GM12878 (cell line): ENCODE measurements around the gene SLMAP. TPM values are rescaled to one million over a fixed set of nuclear protein-coding genes. Genes with fewer than 3 reads are reported as not detected.

Source experiments
- ATAC-seq: fragments of 200-7000 bp; cut with Tn5 transposase; 3 replicates; pipeline ENCODE4 v1.9.1; 2020; ENCODE audit warnings: mild to moderate bottlenecking, moderate library complexity
- BruUV-seq: library from RNA; stranded (reverse); fragments of 400-500 nt; replicated peaks from 2 replicates; lab custom pipeline; 2021; lab: Mats Ljungman, UMichigan
- CTCF ChIA-PET: fragments of 300-600 bp; sonication (Branson Sonifier 250); formaldehyde crosslinking; extraction: SDS; loops from one replicate; lab custom pipeline; 2021; ENCODE audit warnings: inconsistent platforms; lab: Yijun Ruan, JAX
- POLR2A ChIA-PET: fragments of 350-600 bp; formaldehyde crosslinking; extraction: SDS; loops from one replicate; lab custom pipeline; 2021; ENCODE audit warnings: inconsistent platforms; lab: Charles Lee
- RAD21 ChIA-PET: fragments of 300-600 bp; sonication (Branson Sonifier 250); formaldehyde crosslinking; loops from one replicate; lab custom pipeline; 2023; ENCODE audit warnings: antibody characterized with exemption; ENCODE audit not compliant: unreplicated experiment; lab: Charles Lee
- SMC1A ChIA-PET: fragments of 300-600 bp; sonication (Branson Sonifier 250); formaldehyde crosslinking; loops from one replicate; lab custom pipeline; 2023; ENCODE audit not compliant: unreplicated experiment, uncharacterized antibody; lab: Charles Lee
- DNase-seq: peaks from one replicate; pipeline ENCODE4 v3.0.0-alpha.2; 2011; ENCODE audit warnings: low read depth, low spot score
- FAIRE-seq: peaks from 3 replicates; lab custom pipeline; 2011; peaks lifted over from hg19 to GRCh38; lab: Jason Lieb, UNC
- H2AFZ ChIP-seq: 2 replicates; pipeline ENCODE4 v1.6.0; 2011; ENCODE audit warnings: low read depth, low read length, control low read depth; ENCODE audit not compliant: control insufficient read depth
- H3K27ac ChIP-seq: 2 replicates; pipeline ENCODE4 v1.5.1; 2011; ENCODE audit warnings: control low read depth; ENCODE audit not compliant: control insufficient read depth, insufficient read depth
- H3K27me3 ChIP-seq, 2 experiments: replicated peaks in 1 of 2; 2 replicates each; pipeline versions ENCODE4 v1.6.0 to v1.6.1; 2011; ENCODE audit warnings: low read length in 1 of 2; ENCODE audit not compliant: control insufficient read depth in 2 of 2, insufficient read depth in 2 of 2
- H3K36me3 ChIP-seq, 2 experiments: 2 replicates each; pipeline ENCODE4 v1.5.1; 2011; ENCODE audit warnings: low read length in 1 of 2; ENCODE audit not compliant: control insufficient read depth in 2 of 2, insufficient read depth in 2 of 2
- H3K4me1 ChIP-seq: 2 replicates; pipeline ENCODE4 v1.6.1; 2011; ENCODE audit warnings: mild to moderate bottlenecking, low read length, moderate library complexity, mixed read lengths; ENCODE audit not compliant: control insufficient read depth, insufficient read depth
- H3K4me2 ChIP-seq: 2 replicates; pipeline ENCODE4 v1.6.0; 2011; ENCODE audit warnings: control low read depth; ENCODE audit not compliant: control insufficient read depth, insufficient read depth
- H3K4me3 ChIP-seq: fragments of 200-600 bp; sonication (generic); 2 replicates; pipeline ENCODE4 v1.5.1; 2016
- H3K79me2 ChIP-seq: 2 replicates; pipeline ENCODE4 v1.6.0; 2011; ENCODE audit warnings: low read length; ENCODE audit not compliant: control insufficient read depth, insufficient read depth
- H3K9ac ChIP-seq: 2 replicates; pipeline ENCODE4 v1.8.0; 2011; ENCODE audit warnings: low read length, control low read depth, mixed read lengths; ENCODE audit not compliant: control insufficient read depth, insufficient read depth
- H3K9me3 ChIP-seq: replicated peaks from 3 replicates; pipeline ENCODE4 v1.5.1; 2011; ENCODE audit warnings: mild to moderate bottlenecking, low read length; ENCODE audit not compliant: control insufficient read depth, insufficient read depth
- H4K20me1 ChIP-seq: 2 replicates; pipeline ENCODE4 v1.6.0; 2011; ENCODE audit not compliant: control insufficient read depth, insufficient read depth
- GABPA ChIP-seq: IDR thresholded peaks from 2 replicates; pipeline ENCODE4 v1.6.1; 2014; ENCODE audit warnings: antibody characterized with exemption, low read depth, mild to moderate bottlenecking, inconsistent platforms
- GATAD2B ChIP-seq: fragments of 450-650 bp; conservative IDR thresholded peaks from 2 replicates; pipeline ENCODE4 v1.6.1; 2017; ENCODE audit warnings: low read depth, mild to moderate bottlenecking, moderate library complexity
- HDGF ChIP-seq: fragments of 450-650 bp; IDR thresholded peaks from 2 replicates; pipeline ENCODE4 v1.6.1; 2016; ENCODE audit warnings: antibody characterized with exemption
- POLR2AphosphoS2 ChIP-seq: IDR thresholded peaks from 2 replicates; pipeline ENCODE4 v1.6.1; 2011; ENCODE audit warnings: low read depth, mild to moderate bottlenecking, low read length, improper control_type of control experiment, moderate library complexity
- RBBP5 ChIP-seq: fragments of 200-600 bp; sonication (generic); conservative IDR thresholded peaks from 2 replicates; pipeline ENCODE4 v1.6.1; 2016
- SIX5 ChIP-seq: IDR thresholded peaks from 2 replicates; pipeline ENCODE4 v1.6.1; 2011; ENCODE audit warnings: mild to moderate bottlenecking, low read depth, low read length, moderate library complexity; ENCODE audit not compliant: severe bottlenecking
- SMARCA5 ChIP-seq: fragments of 450-650 bp; IDR thresholded peaks from 2 replicates; pipeline ENCODE4 v1.6.1; 2017; ENCODE audit warnings: mild to moderate bottlenecking
- SUZ12 ChIP-seq: fragments of 200-600 bp; sonication (generic); IDR thresholded peaks from one replicate; pipeline ENCODE4 v1.6.1; 2018; ENCODE audit warnings: antibody characterized with exemption, mild to moderate bottlenecking; ENCODE audit not compliant: unreplicated experiment
- TBL1XR1 ChIP-seq: IDR thresholded peaks from 2 replicates; pipeline ENCODE4 v1.6.1; 2012; ENCODE audit warnings: low read depth, low read length, improper control_type of control experiment
- TCF12 ChIP-seq: IDR thresholded peaks from 2 replicates; pipeline ENCODE4 v1.6.1; 2011; ENCODE audit warnings: low read depth, mild to moderate bottlenecking, low read length
- ZSCAN29 ChIP-seq: fragments of 450-650 bp; IDR thresholded peaks from 2 replicates; pipeline ENCODE4 v1.6.1; 2017; ENCODE audit warnings: mild to moderate bottlenecking, moderate library complexity
- ZZZ3 ChIP-seq: IDR thresholded peaks from 2 replicates; pipeline ENCODE4 v1.6.1; 2011; ENCODE audit warnings: low read depth; ENCODE audit not compliant: control insufficient read depth, insufficient read length
- WGBS: methylation state at CpG from one replicate; pipeline ENCODE4 v1.1.6; 2016; ENCODE audit warnings: low lambda C conversion rate; ENCODE audit not compliant: insufficient replicate concordance, insufficient coverage; ENCODE audit errors: missing lambda C conversion rate; 5-methylcytosine and 5-hydroxymethylcytosine counted together
- in situ Hi-C: fragments of 300-500 bp; cut with MboI; formaldehyde crosslinking; loops from 9 replicates; pipeline ENCODE4 v1.14.3; 2018; ENCODE audit warnings: mixed read lengths
- intact Hi-C: fragments of 100-400 bp; cut with micrococcal nuclease; formaldehyde crosslinking; loops from one replicate; pipeline ENCODE4 v1.14.2; 2022; ENCODE audit not compliant: unreplicated experiment
- polyA plus RNA-seq, 11 experiments: library from polyadenylated mRNA; depleted of rRNA in 4 of 11; unstranded in 6 of 11; stranded (reverse) in 5 of 11; fragments of >200 nt; fragmentation: Nextera tagmentation in 4 of 11; fragmentation: Illumina TruSeq in 1 of 11; extraction: Ambion mirVana in 4 of 11; extraction: Trizol in 1 of 11; gene quantifications; 1 replicate in 1 of 11; 2 replicates in 10 of 11; pipeline versions ENCODE4 v1.2.1 to v1.2.3, GENCODE V29; 2011 to 2016; ENCODE audit warnings: inconsistent platforms in 2 of 11, missing spikeins in 2 of 11, low read depth in 1 of 11
- total RNA-seq, 4 experiments: library from RNA; depleted of rRNA in 3 of 4; stranded (reverse); fragments of >200 nt in 3 of 4; fragmentation: Illumina TruSeq in 1 of 4; extraction: Trizol in 1 of 4; gene quantifications; 2 replicates each; pipeline versions ENCODE4 v1.2.1 to v1.2.3, GENCODE V29; 2013 to 2021
- TF ChIP-seq, protein P1 (sequence below): fragments of 450-650 bp; IDR thresholded peaks from 2 replicates; pipeline ENCODE4 v1.6.1; 2016; ENCODE audit warnings: mild to moderate bottlenecking, moderate library complexity, borderline replicate concordance
- TF ChIP-seq, protein P2 (sequence below): IDR thresholded peaks from 2 replicates; pipeline ENCODE4 v1.6.1; 2012; ENCODE audit warnings: low read depth, low read length, improper control_type of control experiment
- TF ChIP-seq, protein P3 (sequence below): IDR thresholded peaks from 2 replicates; pipeline ENCODE4 v1.6.1; 2011; ENCODE audit warnings: low read depth, low read length, improper control_type of control experiment, borderline replicate concordance
- TF ChIP-seq, protein P4 (sequence below): fragments of 450-650 bp; IDR thresholded peaks from 2 replicates; pipeline ENCODE4 v1.6.1; 2017; ENCODE audit warnings: borderline replicate concordance
- TF ChIP-seq, protein P5 (sequence below): IDR thresholded peaks from 2 replicates; pipeline ENCODE4 v1.6.1; 2011; ENCODE audit warnings: mild to moderate bottlenecking, low read depth, low read length, moderate library complexity; ENCODE audit not compliant: insufficient replicate concordance

The SLMAP gene
- total and polyA plus RNA-seq, 10 of the 15 experiments (the other 5 are each of a cell fraction or from before 2014, with no cell fraction given) = 8.3 to 43.8 (median 26.4) TPM

DNA sequence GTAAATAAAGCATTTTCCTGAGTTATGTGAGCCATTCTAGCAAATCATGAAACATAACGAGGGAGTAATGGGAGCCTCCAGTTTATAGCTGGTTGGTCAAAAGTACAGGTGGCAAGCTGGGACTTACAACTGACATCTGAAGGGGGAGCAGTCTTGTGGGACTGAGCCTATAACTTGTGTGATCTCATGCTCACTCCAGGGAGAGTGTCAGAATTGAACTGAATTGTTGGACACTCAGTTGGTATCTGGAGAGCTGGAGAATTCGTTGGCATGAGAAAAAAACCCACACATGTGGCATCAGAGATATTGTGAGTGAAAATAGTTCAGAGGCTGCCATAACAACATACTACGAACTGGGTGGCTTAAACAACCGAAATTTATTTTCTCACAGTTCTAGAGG, 40.4 kb upstream of the SLMAP start:
- no peak overlapping the region for H3K4me3 ChIP-seq
- no peak overlapping the region; the same call in 1 of the 2 replicates for H2AFZ ChIP-seq
- no peaks in the 10 kb centered on the region for H3K27me3 ChIP-seq
- H4K20me1 ChIP-seq = no peaks in the 10 kb centered on the region
- no peaks in the 10 kb centered on the region for H3K9me3 ChIP-seq
- ChIA-PET RAD21 (no interaction called here), POLR2A (no interaction called here), CTCF (no interaction called here), SMC1A (interaction anchor here (1.1 kb wide), 1 partner anchor 125 kb away, joined by 3 read pairs; no protein-coding TSS in a partner anchor)
- no TSS peak for BruUV-seq
- FAIRE-seq (no peak), DNase-seq (no peak), ATAC-seq (no peak)
- H3K4me2 ChIP-seq = no peak overlapping the region
- H3K4me1 ChIP-seq = no peaks in the 10 kb centered on the region
- H3K27ac ChIP-seq = no peak overlapping the region
- no peaks in the 10 kb centered on the region for H3K36me3 ChIP-seq
- in situ Hi-C loops = no loop called here
- 46% methylated on average over 4 of the region's 4 CpGs for WGBS
- no peaks in the 10 kb centered on the region for H3K79me2 ChIP-seq
- no peak overlapping the region for H3K9ac ChIP-seq
- intact Hi-C loops = no loop called here
- TF ChIP-seq RBBP5 (no peak), SUZ12 (no peak), SMARCA5 (no peak), TCF12 (no peak), ZSCAN29 (no peak), HDGF (no peak), SIX5 (no peak), POLR2AphosphoS2 (no peak), ZZZ3 (no peak), TBL1XR1 (no peak), GATAD2B (no peak), GABPA (no peak)
- TF ChIP-seq, protein P1, sequence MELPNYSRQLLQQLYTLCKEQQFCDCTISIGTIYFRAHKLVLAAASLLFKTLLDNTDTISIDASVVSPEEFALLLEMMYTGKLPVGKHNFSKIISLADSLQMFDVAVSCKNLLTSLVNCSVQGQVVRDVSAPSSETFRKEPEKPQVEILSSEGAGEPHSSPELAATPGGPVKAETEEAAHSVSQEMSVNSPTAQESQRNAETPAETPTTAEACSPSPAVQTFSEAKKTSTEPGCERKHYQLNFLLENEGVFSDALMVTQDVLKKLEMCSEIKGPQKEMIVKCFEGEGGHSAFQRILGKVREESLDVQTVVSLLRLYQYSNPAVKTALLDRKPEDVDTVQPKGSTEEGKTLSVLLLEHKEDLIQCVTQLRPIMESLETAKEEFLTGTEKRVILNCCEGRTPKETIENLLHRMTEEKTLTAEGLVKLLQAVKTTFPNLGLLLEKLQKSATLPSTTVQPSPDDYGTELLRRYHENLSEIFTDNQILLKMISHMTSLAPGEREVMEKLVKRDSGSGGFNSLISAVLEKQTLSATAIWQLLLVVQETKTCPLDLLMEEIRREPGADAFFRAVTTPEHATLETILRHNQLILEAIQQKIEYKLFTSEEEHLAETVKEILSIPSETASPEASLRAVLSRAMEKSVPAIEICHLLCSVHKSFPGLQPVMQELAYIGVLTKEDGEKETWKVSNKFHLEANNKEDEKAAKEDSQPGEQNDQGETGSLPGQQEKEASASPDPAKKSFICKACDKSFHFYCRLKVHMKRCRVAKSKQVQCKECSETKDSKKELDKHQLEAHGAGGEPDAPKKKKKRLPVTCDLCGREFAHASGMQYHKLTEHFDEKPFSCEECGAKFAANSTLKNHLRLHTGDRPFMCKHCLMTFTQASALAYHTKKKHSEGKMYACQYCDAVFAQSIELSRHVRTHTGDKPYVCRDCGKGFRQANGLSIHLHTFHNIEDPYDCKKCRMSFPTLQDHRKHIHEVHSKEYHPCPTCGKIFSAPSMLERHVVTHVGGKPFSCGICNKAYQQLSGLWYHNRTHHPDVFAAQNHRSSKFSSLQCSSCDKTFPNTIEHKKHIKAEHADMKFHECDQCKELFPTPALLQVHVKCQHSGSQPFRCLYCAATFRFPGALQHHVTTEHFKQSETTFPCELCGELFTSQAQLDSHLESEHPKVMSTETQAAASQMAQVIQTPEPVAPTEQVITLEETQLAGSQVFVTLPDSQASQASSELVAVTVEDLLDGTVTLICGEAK = no peak
- TF ChIP-seq, protein P2, sequence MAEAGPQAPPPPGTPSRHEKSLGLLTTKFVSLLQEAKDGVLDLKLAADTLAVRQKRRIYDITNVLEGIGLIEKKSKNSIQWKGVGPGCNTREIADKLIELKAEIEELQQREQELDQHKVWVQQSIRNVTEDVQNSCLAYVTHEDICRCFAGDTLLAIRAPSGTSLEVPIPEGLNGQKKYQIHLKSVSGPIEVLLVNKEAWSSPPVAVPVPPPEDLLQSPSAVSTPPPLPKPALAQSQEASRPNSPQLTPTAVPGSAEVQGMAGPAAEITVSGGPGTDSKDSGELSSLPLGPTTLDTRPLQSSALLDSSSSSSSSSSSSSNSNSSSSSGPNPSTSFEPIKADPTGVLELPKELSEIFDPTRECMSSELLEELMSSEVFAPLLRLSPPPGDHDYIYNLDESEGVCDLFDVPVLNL = no peak
- TF ChIP-seq, protein P3, sequence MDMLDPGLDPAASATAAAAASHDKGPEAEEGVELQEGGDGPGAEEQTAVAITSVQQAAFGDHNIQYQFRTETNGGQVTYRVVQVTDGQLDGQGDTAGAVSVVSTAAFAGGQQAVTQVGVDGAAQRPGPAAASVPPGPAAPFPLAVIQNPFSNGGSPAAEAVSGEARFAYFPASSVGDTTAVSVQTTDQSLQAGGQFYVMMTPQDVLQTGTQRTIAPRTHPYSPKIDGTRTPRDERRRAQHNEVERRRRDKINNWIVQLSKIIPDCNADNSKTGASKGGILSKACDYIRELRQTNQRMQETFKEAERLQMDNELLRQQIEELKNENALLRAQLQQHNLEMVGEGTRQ = no peak
- TF ChIP-seq, protein P4, sequence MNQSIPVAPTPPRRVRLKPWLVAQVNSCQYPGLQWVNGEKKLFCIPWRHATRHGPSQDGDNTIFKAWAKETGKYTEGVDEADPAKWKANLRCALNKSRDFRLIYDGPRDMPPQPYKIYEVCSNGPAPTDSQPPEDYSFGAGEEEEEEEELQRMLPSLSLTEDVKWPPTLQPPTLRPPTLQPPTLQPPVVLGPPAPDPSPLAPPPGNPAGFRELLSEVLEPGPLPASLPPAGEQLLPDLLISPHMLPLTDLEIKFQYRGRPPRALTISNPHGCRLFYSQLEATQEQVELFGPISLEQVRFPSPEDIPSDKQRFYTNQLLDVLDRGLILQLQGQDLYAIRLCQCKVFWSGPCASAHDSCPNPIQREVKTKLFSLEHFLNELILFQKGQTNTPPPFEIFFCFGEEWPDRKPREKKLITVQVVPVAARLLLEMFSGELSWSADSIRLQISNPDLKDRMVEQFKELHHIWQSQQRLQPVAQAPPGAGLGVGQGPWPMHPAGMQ = no peak
- TF ChIP-seq, protein P5, sequence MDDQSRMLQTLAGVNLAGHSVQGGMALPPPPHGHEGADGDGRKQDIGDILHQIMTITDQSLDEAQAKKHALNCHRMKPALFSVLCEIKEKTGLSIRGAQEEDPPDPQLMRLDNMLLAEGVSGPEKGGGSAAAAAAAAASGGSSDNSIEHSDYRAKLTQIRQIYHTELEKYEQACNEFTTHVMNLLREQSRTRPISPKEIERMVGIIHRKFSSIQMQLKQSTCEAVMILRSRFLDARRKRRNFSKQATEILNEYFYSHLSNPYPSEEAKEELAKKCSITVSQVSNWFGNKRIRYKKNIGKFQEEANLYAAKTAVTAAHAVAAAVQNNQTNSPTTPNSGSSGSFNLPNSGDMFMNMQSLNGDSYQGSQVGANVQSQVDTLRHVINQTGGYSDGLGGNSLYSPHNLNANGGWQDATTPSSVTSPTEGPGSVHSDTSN = no peak
